GM12878 (cell line): ENCODE results near the gene MISP3. TPM values are rescaled to one million over a fixed set of nuclear protein-coding genes. Genes with fewer than 3 reads are reported as not detected.

Experiments used
- ATAC-seq: fragments of 200-7000 bp; cut with Tn5 transposase; 3 replicates; pipeline ENCODE4 v1.9.1; 2020; ENCODE audit warnings: mild to moderate bottlenecking, moderate library complexity
- BruUV-seq: library from RNA; stranded (reverse); fragments of 400-500 nt; replicated peaks from 2 replicates; lab custom pipeline; 2021; lab: Mats Ljungman, UMichigan
- CTCF ChIA-PET: fragments of 300-600 bp; sonication (Branson Sonifier 250); formaldehyde crosslinking; extraction: SDS; loops from one replicate; lab custom pipeline; 2021; ENCODE audit warnings: inconsistent platforms; lab: Yijun Ruan, JAX
- POLR2A ChIA-PET: fragments of 350-600 bp; formaldehyde crosslinking; extraction: SDS; loops from one replicate; lab custom pipeline; 2021; ENCODE audit warnings: inconsistent platforms; lab: Charles Lee
- RAD21 ChIA-PET: fragments of 300-600 bp; sonication (Branson Sonifier 250); formaldehyde crosslinking; loops from one replicate; lab custom pipeline; 2023; ENCODE audit warnings: antibody characterized with exemption; ENCODE audit not compliant: unreplicated experiment; lab: Charles Lee
- SMC1A ChIA-PET: fragments of 300-600 bp; sonication (Branson Sonifier 250); formaldehyde crosslinking; loops from one replicate; lab custom pipeline; 2023; ENCODE audit not compliant: unreplicated experiment, uncharacterized antibody; lab: Charles Lee
- DNase-seq: peaks from one replicate; pipeline ENCODE4 v3.0.0-alpha.2; 2011; ENCODE audit warnings: low read depth, low spot score
- FAIRE-seq: peaks from 3 replicates; lab custom pipeline; 2011; peaks lifted over from hg19 to GRCh38; lab: Jason Lieb, UNC
- H2AFZ ChIP-seq: 2 replicates; pipeline ENCODE4 v1.6.0; 2011; ENCODE audit warnings: low read depth, low read length, control low read depth; ENCODE audit not compliant: control insufficient read depth
- H3K27ac ChIP-seq: 2 replicates; pipeline ENCODE4 v1.5.1; 2011; ENCODE audit warnings: control low read depth; ENCODE audit not compliant: control insufficient read depth, insufficient read depth
- H3K27me3 ChIP-seq, 2 experiments: replicated peaks in 1 of 2; 2 replicates each; pipeline versions ENCODE4 v1.6.0 to v1.6.1; 2011; ENCODE audit warnings: low read length in 1 of 2; ENCODE audit not compliant: control insufficient read depth in 2 of 2, insufficient read depth in 2 of 2
- H3K36me3 ChIP-seq, 2 experiments: 2 replicates each; pipeline ENCODE4 v1.5.1; 2011; ENCODE audit warnings: low read length in 1 of 2; ENCODE audit not compliant: control insufficient read depth in 2 of 2, insufficient read depth in 2 of 2
- H3K4me1 ChIP-seq: 2 replicates; pipeline ENCODE4 v1.6.1; 2011; ENCODE audit warnings: mild to moderate bottlenecking, low read length, moderate library complexity, mixed read lengths; ENCODE audit not compliant: control insufficient read depth, insufficient read depth
- H3K4me2 ChIP-seq: 2 replicates; pipeline ENCODE4 v1.6.0; 2011; ENCODE audit warnings: control low read depth; ENCODE audit not compliant: control insufficient read depth, insufficient read depth
- H3K4me3 ChIP-seq: fragments of 200-600 bp; sonication (generic); 2 replicates; pipeline ENCODE4 v1.5.1; 2016
- H3K79me2 ChIP-seq: 2 replicates; pipeline ENCODE4 v1.6.0; 2011; ENCODE audit warnings: low read length; ENCODE audit not compliant: control insufficient read depth, insufficient read depth
- H3K9ac ChIP-seq: 2 replicates; pipeline ENCODE4 v1.8.0; 2011; ENCODE audit warnings: low read length, control low read depth, mixed read lengths; ENCODE audit not compliant: control insufficient read depth, insufficient read depth
- H3K9me3 ChIP-seq: replicated peaks from 3 replicates; pipeline ENCODE4 v1.5.1; 2011; ENCODE audit warnings: mild to moderate bottlenecking, low read length; ENCODE audit not compliant: control insufficient read depth, insufficient read depth
- H4K20me1 ChIP-seq: 2 replicates; pipeline ENCODE4 v1.6.0; 2011; ENCODE audit not compliant: control insufficient read depth, insufficient read depth
- BRCA1 ChIP-seq: IDR thresholded peaks from 2 replicates; pipeline ENCODE4 v1.6.1; 2011; ENCODE audit warnings: low read depth, low read length, improper control_type of control experiment
- CBX5 ChIP-seq: sonication (generic); IDR thresholded peaks from 2 replicates; pipeline ENCODE4 v1.6.1; 2016; ENCODE audit warnings: low read depth, moderate library complexity, mild to moderate bottlenecking, inconsistent platforms
- GATAD2B ChIP-seq: fragments of 450-650 bp; conservative IDR thresholded peaks from 2 replicates; pipeline ENCODE4 v1.6.1; 2017; ENCODE audit warnings: low read depth, mild to moderate bottlenecking, moderate library complexity
- MTA3 ChIP-seq: IDR thresholded peaks from 2 replicates; pipeline ENCODE4 v1.6.1; 2012; ENCODE audit warnings: low read length, inconsistent platforms, borderline replicate concordance
- MYC ChIP-seq: IDR thresholded peaks from 2 replicates; pipeline ENCODE4 v1.6.1; 2011; ENCODE audit warnings: mild to moderate bottlenecking, low read length, moderate library complexity, inconsistent platforms; ENCODE audit not compliant: insufficient read depth, insufficient replicate concordance, insufficient read length, severe bottlenecking
- NRF1 ChIP-seq: conservative IDR thresholded peaks from 2 replicates; pipeline ENCODE4 v1.6.1; 2011; ENCODE audit warnings: mild to moderate bottlenecking, low read depth, low read length, improper control_type of control experiment
- RELA ChIP-seq: fragments of 450-650 bp; IDR thresholded peaks from 2 replicates; pipeline ENCODE4 v1.8.0; 2014; ENCODE audit warnings: borderline replicate concordance; ENCODE audit not compliant: partially characterized antibody
- YBX1 ChIP-seq: fragments of 450-650 bp; IDR thresholded peaks from 2 replicates; pipeline ENCODE4 v1.6.1; 2016; ENCODE audit warnings: antibody characterized with exemption
- ZBED1 ChIP-seq: IDR thresholded peaks from 2 replicates; pipeline ENCODE4 v1.6.1; 2016; ENCODE audit warnings: borderline replicate concordance
- ZNF207 ChIP-seq: fragments of 450-650 bp; IDR thresholded peaks from 2 replicates; pipeline ENCODE4 v1.6.1; 2014; ENCODE audit warnings: antibody characterized with exemption, mild to moderate bottlenecking, borderline replicate concordance
- WGBS: methylation state at CpG from one replicate; pipeline ENCODE4 v1.1.6; 2016; ENCODE audit warnings: low lambda C conversion rate; ENCODE audit not compliant: insufficient replicate concordance, insufficient coverage; ENCODE audit errors: missing lambda C conversion rate; 5-methylcytosine and 5-hydroxymethylcytosine counted together
- in situ Hi-C: fragments of 300-500 bp; cut with MboI; formaldehyde crosslinking; loops from 9 replicates; pipeline ENCODE4 v1.14.3; 2018; ENCODE audit warnings: mixed read lengths
- intact Hi-C: fragments of 100-400 bp; cut with micrococcal nuclease; formaldehyde crosslinking; loops from one replicate; pipeline ENCODE4 v1.14.2; 2022; ENCODE audit not compliant: unreplicated experiment
- polyA plus RNA-seq, 11 experiments: library from polyadenylated mRNA; depleted of rRNA in 4 of 11; unstranded in 6 of 11; stranded (reverse) in 5 of 11; fragments of >200 nt; fragmentation: Nextera tagmentation in 4 of 11; fragmentation: Illumina TruSeq in 1 of 11; extraction: Ambion mirVana in 4 of 11; extraction: Trizol in 1 of 11; gene quantifications; 1 replicate in 1 of 11; 2 replicates in 10 of 11; pipeline versions ENCODE4 v1.2.1 to v1.2.3, GENCODE V29; 2011 to 2016; ENCODE audit warnings: inconsistent platforms in 2 of 11, missing spikeins in 2 of 11, low read depth in 1 of 11
- total RNA-seq, 4 experiments: library from RNA; depleted of rRNA in 3 of 4; stranded (reverse); fragments of >200 nt in 3 of 4; fragmentation: Illumina TruSeq in 1 of 4; extraction: Trizol in 1 of 4; gene quantifications; 2 replicates each; pipeline versions ENCODE4 v1.2.1 to v1.2.3, GENCODE V29; 2013 to 2021
- TF ChIP-seq, protein P1 (sequence below): fragments of 450-650 bp; IDR thresholded peaks from 2 replicates; pipeline ENCODE4 v1.6.1; 2017; ENCODE audit warnings: mild to moderate bottlenecking, moderate library complexity
- TF ChIP-seq, protein P2 (sequence below): fragments of 450-650 bp; IDR thresholded peaks from 2 replicates; pipeline ENCODE4 v1.6.1; 2017; ENCODE audit warnings: antibody characterized with exemption, mild to moderate bottlenecking, moderate library complexity

The MISP3 gene
- total and polyA plus RNA-seq, 10 of the 15 experiments (the other 5 are each of a cell fraction or from before 2014, with no cell fraction given): 0.07 to 1.4 (median 0.64) TPM

DNA sequence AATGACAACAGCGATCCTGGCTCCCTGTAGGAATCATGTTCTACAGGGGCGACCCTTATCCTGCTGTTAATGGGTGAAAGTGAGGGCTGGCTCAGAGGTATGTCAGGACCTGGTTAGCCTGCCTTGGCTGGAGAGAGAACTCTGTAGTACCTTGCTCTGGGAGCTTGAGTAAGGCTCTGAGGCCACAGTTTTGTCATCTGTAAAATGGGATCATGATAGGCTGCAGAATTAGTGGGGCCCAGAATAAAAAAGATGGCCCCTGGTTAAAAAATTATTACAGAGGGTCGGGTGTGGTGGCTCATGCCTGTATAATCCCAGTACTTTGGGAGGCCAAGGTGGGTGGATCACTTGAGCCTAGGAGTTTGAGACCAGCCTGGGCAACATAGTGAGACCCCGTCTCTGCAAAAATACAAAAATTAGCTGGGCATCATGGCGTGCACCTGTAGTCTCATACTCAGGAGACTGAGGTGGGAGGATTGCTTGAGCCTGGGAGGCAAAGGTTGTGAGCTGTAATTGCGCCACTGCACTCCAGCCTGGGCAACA lies 28.5 kb downstream of the MISP3 start (continued):
- TF ChIP-seq, protein P1, sequence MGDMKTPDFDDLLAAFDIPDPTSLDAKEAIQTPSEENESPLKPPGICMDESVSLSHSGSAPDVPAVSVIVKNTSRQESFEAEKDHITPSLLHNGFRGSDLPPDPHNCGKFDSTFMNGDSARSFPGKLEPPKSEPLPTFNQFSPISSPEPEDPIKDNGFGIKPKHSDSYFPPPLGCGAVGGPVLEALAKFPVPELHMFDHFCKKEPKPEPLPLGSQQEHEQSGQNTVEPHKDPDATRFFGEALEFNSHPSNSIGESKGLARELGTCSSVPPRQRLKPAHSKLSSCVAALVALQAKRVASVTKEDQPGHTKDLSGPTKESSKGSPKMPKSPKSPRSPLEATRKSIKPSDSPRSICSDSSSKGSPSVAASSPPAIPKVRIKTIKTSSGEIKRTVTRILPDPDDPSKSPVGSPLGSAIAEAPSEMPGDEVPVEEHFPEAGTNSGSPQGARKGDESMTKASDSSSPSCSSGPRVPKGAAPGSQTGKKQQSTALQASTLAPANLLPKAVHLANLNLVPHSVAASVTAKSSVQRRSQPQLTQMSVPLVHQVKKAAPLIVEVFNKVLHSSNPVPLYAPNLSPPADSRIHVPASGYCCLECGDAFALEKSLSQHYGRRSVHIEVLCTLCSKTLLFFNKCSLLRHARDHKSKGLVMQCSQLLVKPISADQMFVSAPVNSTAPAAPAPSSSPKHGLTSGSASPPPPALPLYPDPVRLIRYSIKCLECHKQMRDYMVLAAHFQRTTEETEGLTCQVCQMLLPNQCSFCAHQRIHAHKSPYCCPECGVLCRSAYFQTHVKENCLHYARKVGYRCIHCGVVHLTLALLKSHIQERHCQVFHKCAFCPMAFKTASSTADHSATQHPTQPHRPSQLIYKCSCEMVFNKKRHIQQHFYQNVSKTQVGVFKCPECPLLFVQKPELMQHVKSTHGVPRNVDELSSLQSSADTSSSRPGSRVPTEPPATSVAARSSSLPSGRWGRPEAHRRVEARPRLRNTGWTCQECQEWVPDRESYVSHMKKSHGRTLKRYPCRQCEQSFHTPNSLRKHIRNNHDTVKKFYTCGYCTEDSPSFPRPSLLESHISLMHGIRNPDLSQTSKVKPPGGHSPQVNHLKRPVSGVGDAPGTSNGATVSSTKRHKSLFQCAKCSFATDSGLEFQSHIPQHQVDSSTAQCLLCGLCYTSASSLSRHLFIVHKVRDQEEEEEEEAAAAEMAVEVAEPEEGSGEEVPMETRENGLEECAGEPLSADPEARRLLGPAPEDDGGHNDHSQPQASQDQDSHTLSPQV: no peak
- TF ChIP-seq GATAD2B (no peak), MTA3 (no peak)

DNA sequence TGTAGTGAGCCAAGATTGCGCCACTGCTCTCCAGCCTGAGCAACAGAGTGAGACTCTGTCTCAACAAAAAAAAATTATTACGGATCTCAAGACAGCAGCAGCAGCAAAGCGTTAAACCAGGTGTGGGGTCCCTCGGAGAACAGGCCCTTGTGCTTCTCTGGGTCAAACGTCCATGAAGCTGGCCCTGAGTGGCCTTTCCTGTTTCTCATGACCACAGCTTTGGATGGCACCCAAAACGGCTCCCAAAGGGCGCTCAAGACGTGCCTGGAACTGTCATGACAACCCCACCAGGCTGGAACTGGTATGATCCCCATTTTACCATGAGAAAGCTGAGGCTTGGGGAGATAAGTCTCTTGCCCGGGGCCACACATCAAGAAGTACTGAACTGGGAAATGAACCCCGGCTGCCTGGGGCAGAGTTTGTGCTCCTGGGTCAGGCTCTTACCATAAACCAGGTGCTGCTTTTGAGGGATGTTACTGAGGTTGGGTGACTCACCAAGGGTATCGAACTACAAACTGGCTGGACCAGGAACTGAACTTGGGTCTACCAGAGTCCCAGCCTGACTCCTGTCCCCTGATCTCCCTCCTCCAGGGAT lies 29.6 kb downstream of the MISP3 start:
- CTCF ChIA-PET: interaction anchor here (2.2 kb wide), 1 partner anchor 12 kb away, joined by 12 read pairs; no protein-coding TSS in a partner anchor

More for the DNA sequence above, 29.6 kb downstream of the MISP3 start:
- no peaks in the 10 kb centered on the region for H3K79me2 ChIP-seq
- DNase-seq (no peak), FAIRE-seq (peak; percentile 23), ATAC-seq (no peak)
- intact Hi-C loops: no loop called here
- H3K36me3 ChIP-seq: peaks cover 6 to 14% of the 10 kb centered on the region in 2 experiments
- POLR2A ChIA-PET: no interaction called here
- no peaks in the 10 kb centered on the region for H4K20me1 ChIP-seq
- no peak overlapping the region for H2AFZ ChIP-seq
- no peak overlapping the region for H3K4me2 ChIP-seq
- no peaks in the 10 kb centered on the region for H3K27me3 ChIP-seq
- TF ChIP-seq MYC: no peak
- TF ChIP-seq ZBED1: no peak
- no peak for TF ChIP-seq YBX1
- no peak for TF ChIP-seq CBX5
- no peak for TF ChIP-seq NRF1
- no peak for TF ChIP-seq RELA
- no peak for TF ChIP-seq ZNF207
- TF ChIP-seq BRCA1: no peak
- TF ChIP-seq, protein P2, sequence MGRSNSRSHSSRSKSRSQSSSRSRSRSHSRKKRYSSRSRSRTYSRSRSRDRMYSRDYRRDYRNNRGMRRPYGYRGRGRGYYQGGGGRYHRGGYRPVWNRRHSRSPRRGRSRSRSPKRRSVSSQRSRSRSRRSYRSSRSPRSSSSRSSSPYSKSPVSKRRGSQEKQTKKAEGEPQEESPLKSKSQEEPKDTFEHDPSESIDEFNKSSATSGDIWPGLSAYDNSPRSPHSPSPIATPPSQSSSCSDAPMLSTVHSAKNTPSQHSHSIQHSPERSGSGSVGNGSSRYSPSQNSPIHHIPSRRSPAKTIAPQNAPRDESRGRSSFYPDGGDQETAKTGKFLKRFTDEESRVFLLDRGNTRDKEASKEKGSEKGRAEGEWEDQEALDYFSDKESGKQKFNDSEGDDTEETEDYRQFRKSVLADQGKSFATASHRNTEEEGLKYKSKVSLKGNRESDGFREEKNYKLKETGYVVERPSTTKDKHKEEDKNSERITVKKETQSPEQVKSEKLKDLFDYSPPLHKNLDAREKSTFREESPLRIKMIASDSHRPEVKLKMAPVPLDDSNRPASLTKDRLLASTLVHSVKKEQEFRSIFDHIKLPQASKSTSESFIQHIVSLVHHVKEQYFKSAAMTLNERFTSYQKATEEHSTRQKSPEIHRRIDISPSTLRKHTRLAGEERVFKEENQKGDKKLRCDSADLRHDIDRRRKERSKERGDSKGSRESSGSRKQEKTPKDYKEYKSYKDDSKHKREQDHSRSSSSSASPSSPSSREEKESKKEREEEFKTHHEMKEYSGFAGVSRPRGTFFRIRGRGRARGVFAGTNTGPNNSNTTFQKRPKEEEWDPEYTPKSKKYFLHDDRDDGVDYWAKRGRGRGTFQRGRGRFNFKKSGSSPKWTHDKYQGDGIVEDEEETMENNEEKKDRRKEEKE: no peak
- H3K27ac ChIP-seq: no peak overlapping the region
- RAD21 ChIA-PET: no interaction called here
- H3K4me3 ChIP-seq: no peak overlapping the region
- BruUV-seq: no TSS peak
- 92% methylated on average over 11 of the region's 11 CpGs for WGBS
- SMC1A ChIA-PET: interaction anchor here (0.7 kb wide), 1 partner anchor 289 kb away, joined by 3 read pairs; no protein-coding TSS in a partner anchor
- H3K9ac ChIP-seq: no peak overlapping the region
- H3K4me1 ChIP-seq: no peaks in the 10 kb centered on the region
- no peaks in the 10 kb centered on the region for H3K9me3 ChIP-seq
- in situ Hi-C loops: no loop called here
